ENCODE data around the gene CEACAM19. TPM values are rescaled to one million over a fixed set of nuclear protein-coding genes. Genes with fewer than 3 reads are reported as not detected.
A peak's percentile ranks its signal among the peaks of the same experiment; 100 is the strongest.
"Not testable (repeated sequence)": the region's sequence is repeated elsewhere in the genome, so short reads cannot be mapped to it uniquely, and the experiment has no call there.

Gene CEACAM19
- total RNA-seq, 6 experiments from 2014 or later = 1.8 to 2.5 (median 2.1) TPM

DNA sequence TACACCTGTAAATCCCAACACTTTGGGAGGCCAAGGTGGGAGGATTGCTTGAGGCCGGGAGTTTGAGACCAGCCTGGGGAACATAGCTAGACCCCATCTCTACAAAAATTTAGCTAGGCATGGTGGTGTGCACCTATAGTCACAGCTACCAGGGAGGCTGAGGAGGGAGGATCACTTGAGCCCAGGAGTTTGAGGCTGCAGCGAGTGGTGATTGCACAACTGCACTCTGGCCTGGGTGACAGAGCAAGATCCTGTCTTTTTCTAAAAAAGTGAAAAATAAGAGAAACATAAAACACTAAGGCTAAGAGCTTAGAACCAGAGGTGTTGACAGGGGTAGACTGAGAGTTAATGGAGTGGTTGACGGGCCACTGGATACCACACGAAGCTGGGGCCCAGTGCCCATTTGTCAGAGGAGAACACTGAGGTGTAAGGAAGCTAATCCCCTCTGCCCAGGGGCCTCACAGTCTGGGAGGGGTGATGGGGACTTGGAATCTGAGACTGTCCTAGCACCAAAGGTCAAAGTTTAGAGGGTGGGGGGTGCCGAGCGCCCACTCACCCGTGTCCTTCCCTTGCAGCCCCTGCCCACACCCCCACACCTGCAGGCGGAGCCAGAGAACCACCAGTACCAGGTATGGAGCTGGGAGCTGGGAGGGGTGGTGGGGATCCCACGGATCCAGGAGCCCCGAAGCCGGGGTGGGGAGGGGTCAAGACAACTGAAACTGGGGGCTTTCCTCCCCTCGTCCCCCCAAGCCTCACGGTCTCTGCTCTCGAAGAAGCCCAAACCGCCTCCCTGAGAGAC, 10.9 kb downstream of the CEACAM19 start:
- Mint-ChIP-seq H3K4me1 (ENCODE audit: low read depth) (peaks cover 38% of the 10 kb centered on the region), H3K36me3 (ENCODE audit: low read depth) (no peaks in the 10 kb centered on the region), H3K27me3 (ENCODE audit: insufficient read depth) (peaks cover 4% of the 10 kb centered on the region; the same call in 1 of the 2 replicates), H3K9me3 (peaks cover 4% of the 10 kb centered on the region; the same call in 1 of the 2 replicates), H3K27ac (no peak overlapping the region), H3K4me3 (no peak overlapping the region)
- TF ChIP-seq, protein P1, sequence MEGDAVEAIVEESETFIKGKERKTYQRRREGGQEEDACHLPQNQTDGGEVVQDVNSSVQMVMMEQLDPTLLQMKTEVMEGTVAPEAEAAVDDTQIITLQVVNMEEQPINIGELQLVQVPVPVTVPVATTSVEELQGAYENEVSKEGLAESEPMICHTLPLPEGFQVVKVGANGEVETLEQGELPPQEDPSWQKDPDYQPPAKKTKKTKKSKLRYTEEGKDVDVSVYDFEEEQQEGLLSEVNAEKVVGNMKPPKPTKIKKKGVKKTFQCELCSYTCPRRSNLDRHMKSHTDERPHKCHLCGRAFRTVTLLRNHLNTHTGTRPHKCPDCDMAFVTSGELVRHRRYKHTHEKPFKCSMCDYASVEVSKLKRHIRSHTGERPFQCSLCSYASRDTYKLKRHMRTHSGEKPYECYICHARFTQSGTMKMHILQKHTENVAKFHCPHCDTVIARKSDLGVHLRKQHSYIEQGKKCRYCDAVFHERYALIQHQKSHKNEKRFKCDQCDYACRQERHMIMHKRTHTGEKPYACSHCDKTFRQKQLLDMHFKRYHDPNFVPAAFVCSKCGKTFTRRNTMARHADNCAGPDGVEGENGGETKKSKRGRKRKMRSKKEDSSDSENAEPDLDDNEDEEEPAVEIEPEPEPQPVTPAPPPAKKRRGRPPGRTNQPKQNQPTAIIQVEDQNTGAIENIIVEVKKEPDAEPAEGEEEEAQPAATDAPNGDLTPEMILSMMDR (IDR thresholded peaks at IDR 0.05) = no peak
- DNase-seq = no peak

- TF ChIP-seq, protein P1 (IDR thresholded peaks at IDR 0.05) = no peak
- H3K4me1 Mint-ChIP-seq (ENCODE audit: low read depth) = peaks cover 32% of the 10 kb centered on the region
- H3K27me3 Mint-ChIP-seq (ENCODE audit: insufficient read depth) = peaks cover 4% of the 10 kb centered on the region; the same call in 1 of the 2 replicates
- peaks cover 4% of the 10 kb centered on the region; the same call in 1 of the 2 replicates for H3K9me3 Mint-ChIP-seq
- H3K4me3 Mint-ChIP-seq = no peak overlapping the region
- DNase-seq = no peak
- no peak overlapping the region; the same call in 1 of the 2 replicates for H3K27ac Mint-ChIP-seq
- no peaks in the 10 kb centered on the region for H3K36me3 Mint-ChIP-seq (ENCODE audit: low read depth)
Observed at GRCh38 chr19:44682807-44683206, 11.5 kb downstream of the CEACAM19 start.

- no peak overlapping the region; the same call in 1 of the 2 replicates for H3K27ac Mint-ChIP-seq
- H3K4me3 Mint-ChIP-seq = no peak overlapping the region
- peaks cover 32% of the 10 kb centered on the region for H3K4me1 Mint-ChIP-seq (ENCODE audit: low read depth)
- DNase-seq = no peak
- peaks cover 4% of the 10 kb centered on the region; the same call in 1 of the 2 replicates for H3K9me3 Mint-ChIP-seq
- no peaks in the 10 kb centered on the region for H3K36me3 Mint-ChIP-seq (ENCODE audit: low read depth)
- TF ChIP-seq, protein P1 (IDR thresholded peaks at IDR 0.05) = no peak
- peaks cover 4% of the 10 kb centered on the region; the same call in 1 of the 2 replicates for H3K27me3 Mint-ChIP-seq (ENCODE audit: insufficient read depth)
Observed at GRCh38 chr19:44683434-44684210, 12.3 kb downstream of the CEACAM19 start.

DNA sequence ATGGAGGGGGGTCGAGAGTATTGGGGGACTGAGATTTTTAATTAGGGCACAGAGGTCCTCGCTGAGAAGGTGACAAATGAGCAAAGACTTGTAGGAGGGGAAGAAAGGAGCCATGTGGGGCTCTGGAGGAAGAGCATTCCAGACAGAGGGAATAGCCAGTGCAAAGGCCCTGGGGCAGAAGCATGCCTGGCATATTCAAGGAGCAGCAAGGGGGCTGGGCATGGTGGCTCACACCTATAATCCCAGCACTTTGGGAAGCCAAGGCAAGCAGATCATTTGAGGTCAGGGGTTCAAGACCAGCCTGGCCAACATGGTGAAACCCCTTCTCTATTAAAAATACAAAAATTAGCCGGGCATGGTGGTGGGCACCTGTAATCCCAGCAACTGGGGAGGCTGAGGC, 13.1 kb downstream of the CEACAM19 start:
- H3K4me3 Mint-ChIP-seq; DNase-seq; H3K27me3 Mint-ChIP-seq (ENCODE audit: insufficient read depth); H3K9me3 Mint-ChIP-seq; H3K36me3 Mint-ChIP-seq (ENCODE audit: low read depth): not testable (repeated sequence)
- Mint-ChIP-seq H3K27ac (peak overlapping the region; percentile 81), H3K4me1 (ENCODE audit: low read depth) (peaks cover 39% of the 10 kb centered on the region)

- Mint-ChIP-seq H3K9me3 (peaks cover 4% of the 10 kb centered on the region; the same call in 1 of the 2 replicates), H3K27ac (peak overlapping the region; percentile 81), H3K27me3 (ENCODE audit: insufficient read depth) (peaks cover 4% of the 10 kb centered on the region; the same call in 1 of the 2 replicates), H3K4me3 (peak overlapping the region; percentile 53), H3K36me3 (ENCODE audit: low read depth) (no peaks in the 10 kb centered on the region), H3K4me1 (ENCODE audit: low read depth) (peaks cover 40% of the 10 kb centered on the region)
- TF ChIP-seq, protein P1 (IDR thresholded peaks at IDR 0.05) = no peak
- peak; percentile 96 for DNase-seq
Observed at GRCh38 chr19:44684892-44685863, 13.9 kb downstream of the CEACAM19 start.
